ENCODE data around the gene RUSF1. TPM values are rescaled to one million over a fixed set of nuclear protein-coding genes. Genes with fewer than 3 reads are reported as not detected.

The RUSF1 gene
- total and polyA plus RNA-seq, 9 of the 15 experiments (the other 6 are each of a cell fraction or from before 2014, with no cell fraction given), result 0.80 to 52.8 (median 27.6) TPM

DNA sequence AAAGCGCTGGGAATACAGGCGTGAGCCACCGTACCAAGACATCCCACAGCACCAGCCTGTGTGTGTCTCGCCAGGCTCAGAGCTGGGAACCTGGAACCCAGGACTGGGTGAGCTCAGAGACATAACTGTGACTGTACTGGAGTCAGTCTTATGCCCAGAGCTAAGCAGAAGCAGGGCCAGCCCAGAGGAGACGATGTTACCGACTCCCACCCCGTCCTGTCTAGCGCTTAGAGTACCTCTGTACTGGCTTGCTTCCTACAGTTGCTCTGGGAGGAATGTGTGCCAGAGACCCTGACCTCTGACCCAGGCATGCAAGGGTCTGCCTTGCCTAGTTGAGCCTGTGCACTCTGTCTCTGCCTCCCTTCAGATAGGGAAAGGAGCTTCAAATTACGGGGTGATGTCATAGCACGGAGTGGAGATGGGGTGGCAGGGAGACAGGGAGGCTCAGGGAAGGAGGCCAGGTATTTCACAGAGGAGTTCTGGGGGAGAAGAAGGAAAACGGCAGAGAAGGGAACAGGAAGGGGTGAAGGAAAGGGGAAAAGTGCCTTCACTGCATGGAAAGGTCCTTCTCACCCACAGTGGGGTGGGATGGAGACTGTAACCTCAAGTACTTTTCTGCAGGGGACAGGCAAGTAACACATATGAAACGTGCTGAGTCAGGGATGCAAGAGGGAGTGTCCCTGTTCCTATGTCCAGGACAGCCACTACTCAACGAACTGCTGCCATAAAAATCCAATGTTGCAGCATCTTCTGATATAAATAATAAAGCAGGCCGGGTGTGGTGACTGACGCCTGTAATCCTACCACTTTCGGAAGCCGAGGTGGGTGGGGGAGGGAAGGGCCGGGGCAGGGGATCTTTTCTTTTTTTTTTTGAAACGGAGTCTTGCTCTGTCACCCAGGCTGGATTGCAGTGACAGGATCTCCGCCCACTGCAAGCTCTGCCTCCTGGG, 54.7 kb downstream of the RUSF1 start (continued):
- TF ChIP-seq MCM3 (IDR thresholded peaks at IDR 0.05) (no peak), NFE2L1 (tag; IDR thresholded peaks at IDR 0.05; ENCODE audit: borderline replicate concordance, low read depth) (peak; percentile 19; the same call in 1 of the 2 replicates), PRMT5 (CRISPR knock-in tag; IDR thresholded peaks at IDR 0.05) (no peak), ZNF584 (CRISPR knock-in tag; IDR thresholded peaks at IDR 0.05; ENCODE audit: low read depth) (no peak), KDM2B (CRISPR knock-in tag; IDR thresholded peaks at IDR 0.05) (no peak), POLR2G (IDR thresholded peaks at IDR 0.05; ENCODE audit: low read depth, low read length) (no peak), PCBP2 (IDR thresholded peaks at IDR 0.05; ENCODE audit: low read depth, low read length, poor library complexity, severe bottlenecking) (no peak), JUND (IDR thresholded peaks at IDR 0.05; ENCODE audit: borderline replicate concordance, low read depth, low read length) (peak; percentile 87), JUND (tag; IDR thresholded peaks at IDR 0.05; ENCODE audit: borderline replicate concordance, low read depth, low read length) (peak; percentile 93; the same call in 2 of the 3 replicates), NR2C2 (CRISPR knock-in tag; IDR thresholded peaks at IDR 0.05) (peak; percentile 64; the same call in 1 of the 2 replicates), NR2C2 (tag; IDR thresholded peaks at IDR 0.05) (peak; percentile 85), TCF7 (IDR thresholded peaks at IDR 0.05; ENCODE audit: borderline replicate concordance) (no peak), MTA3 (IDR thresholded peaks at IDR 0.05; ENCODE audit: borderline replicate concordance) (peak; percentile 66; the same call in 1 of the 2 replicates), ATF1 (CRISPR knock-in tag; IDR thresholded peaks at IDR 0.05) (no peak), ATF1 (tag; IDR thresholded peaks at IDR 0.05) (peak; percentile 69), ATF7 (IDR thresholded peaks at IDR 0.05) (peak; percentile 97), MAFF (IDR thresholded peaks at IDR 0.05; ENCODE audit: low read length) (peak; percentile 96), SPI1 (IDR thresholded peaks at IDR 0.05; ENCODE audit: borderline replicate concordance, low read depth, low read length) (no peak)
- TF ChIP-seq, protein P1, sequence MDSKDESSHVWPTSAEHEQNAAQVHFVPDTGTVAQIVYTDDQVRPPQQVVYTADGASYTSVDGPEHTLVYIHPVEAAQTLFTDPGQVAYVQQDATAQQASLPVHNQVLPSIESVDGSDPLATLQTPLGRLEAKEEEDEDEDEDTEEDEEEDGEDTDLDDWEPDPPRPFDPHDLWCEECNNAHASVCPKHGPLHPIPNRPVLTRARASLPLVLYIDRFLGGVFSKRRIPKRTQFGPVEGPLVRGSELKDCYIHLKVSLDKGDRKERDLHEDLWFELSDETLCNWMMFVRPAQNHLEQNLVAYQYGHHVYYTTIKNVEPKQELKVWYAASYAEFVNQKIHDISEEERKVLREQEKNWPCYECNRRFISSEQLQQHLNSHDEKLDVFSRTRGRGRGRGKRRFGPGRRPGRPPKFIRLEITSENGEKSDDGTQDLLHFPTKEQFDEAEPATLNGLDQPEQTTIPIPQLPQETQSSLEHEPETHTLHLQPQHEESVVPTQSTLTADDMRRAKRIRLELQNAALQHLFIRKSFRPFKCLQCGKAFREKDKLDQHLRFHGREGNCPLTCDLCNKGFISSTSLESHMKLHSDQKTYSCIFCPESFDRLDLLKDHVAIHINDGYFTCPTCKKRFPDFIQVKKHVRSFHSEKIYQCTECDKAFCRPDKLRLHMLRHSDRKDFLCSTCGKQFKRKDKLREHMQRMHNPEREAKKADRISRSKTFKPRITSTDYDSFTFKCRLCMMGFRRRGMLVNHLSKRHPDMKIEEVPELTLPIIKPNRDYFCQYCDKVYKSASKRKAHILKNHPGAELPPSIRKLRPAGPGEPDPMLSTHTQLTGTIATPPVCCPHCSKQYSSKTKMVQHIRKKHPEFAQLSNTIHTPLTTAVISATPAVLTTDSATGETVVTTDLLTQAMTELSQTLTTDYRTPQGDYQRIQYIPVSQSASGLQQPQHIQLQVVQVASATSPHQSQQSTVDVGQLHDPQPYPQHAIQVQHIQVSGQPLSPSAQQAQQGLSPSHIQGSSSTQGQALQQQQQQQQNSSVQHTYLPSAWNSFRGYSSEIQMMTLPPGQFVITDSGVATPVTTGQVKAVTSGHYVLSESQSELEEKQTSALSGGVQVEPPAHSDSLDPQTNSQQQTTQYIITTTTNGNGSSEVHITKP (IDR thresholded peaks at IDR 0.05; ENCODE audit: partially characterized antibody), result peak; percentile 31
- TF ChIP-seq, protein P2, sequence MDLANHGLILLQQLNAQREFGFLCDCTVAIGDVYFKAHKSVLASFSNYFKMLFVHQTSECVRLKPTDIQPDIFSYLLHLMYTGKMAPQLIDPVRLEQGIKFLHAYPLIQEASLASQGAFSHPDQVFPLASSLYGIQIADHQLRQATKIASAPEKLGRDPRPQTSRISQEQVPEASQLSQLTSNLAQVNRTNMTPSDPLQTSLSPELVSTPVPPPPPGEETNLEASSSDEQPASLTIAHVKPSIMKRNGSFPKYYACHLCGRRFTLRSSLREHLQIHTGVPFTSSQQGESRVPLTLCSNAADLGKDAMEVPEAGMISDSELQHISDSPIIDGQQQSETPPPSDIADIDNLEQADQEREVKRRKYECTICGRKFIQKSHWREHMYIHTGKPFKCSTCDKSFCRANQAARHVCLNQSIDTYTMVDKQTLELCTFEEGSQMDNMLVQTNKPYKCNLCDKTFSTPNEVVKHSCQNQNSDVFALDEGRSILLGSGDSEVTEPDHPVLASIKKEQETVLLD (IDR thresholded peaks at IDR 0.05), result peak; percentile 79; the same call in 1 of the 2 replicates

Data from K562 (cell line).